SH-SY5Y (cell line): ENCODE data around the gene BZW2.

ENCODE experiments used
- GATA2 ChIP-seq: IDR thresholded peaks from 2 replicates; pipeline ENCODE4 v1.6.1; 2011; ENCODE audit warnings: mild to moderate bottlenecking, low read depth, low read length
- GATA3 ChIP-seq: IDR thresholded peaks from 2 replicates; pipeline ENCODE4 v1.6.1; 2011; ENCODE audit warnings: low read depth, mild to moderate bottlenecking, low read length, moderate library complexity

GRCh38 chr7:16747102-16747501 lies 101.1 kb downstream of the BZW2 start:
- no peak for TF ChIP-seq GATA2
- TF ChIP-seq GATA3, result no peak
